Ovary (tissue), 9 donors: ENCODE measurements around the gene TRAF3IP1. TPM values are rescaled to one million over a fixed set of nuclear protein-coding genes. Genes with fewer than 3 reads are reported as not detected.

ENCODE experiments used
- DNase-seq, 5 donors: peaks; one replicate each; pipeline ENCODE4 v3.0.0-alpha.2; 2019 to 2020
- H3K27ac ChIP-seq, 2 donors: fragments of 200-600 bp; one replicate each; pipeline versions ENCODE4 v1.5.1 to v1.8.0; 2019 to 2022
- H3K27me3 ChIP-seq: fragments of 200-600 bp; one replicate; pipeline ENCODE4 v1.8.0; 2022
- H3K36me3 ChIP-seq: fragments of 200-600 bp; sonication (generic); one replicate; pipeline ENCODE4 v1.5.1; 2019
- H3K4me1 ChIP-seq: one replicate; pipeline ENCODE4 v1.8.1; 2013; ENCODE audit warnings: mild to moderate bottlenecking, moderate library complexity; ENCODE audit not compliant: insufficient read depth
- H3K4me3 ChIP-seq: fragments of 200-600 bp; sonication (generic); one replicate; pipeline ENCODE4 v1.5.1; 2017
- H3K9me3 ChIP-seq, 2 donors: fragments of 200-600 bp in 1 of 2; sonication (generic) in 1 of 2; one replicate each; pipeline versions ENCODE4 v1.5.1 to v1.8.1; 2013 to 2019; ENCODE audit warnings: mild to moderate bottlenecking in 1 of 2, moderate library complexity in 1 of 2
- EP300 ChIP-seq: sonication (generic); formaldehyde crosslinking; IDR thresholded peaks from one replicate; pipeline ENCODE4 v1.6.1; 2017; ENCODE audit warnings: antibody characterized with exemption
- POLR2A ChIP-seq: fragments of 450-650 bp; IDR thresholded peaks from one replicate; pipeline ENCODE4 v1.6.1; 2017; ENCODE audit warnings: antibody characterized with exemption, mild to moderate bottlenecking, moderate library complexity
- WGBS, 3 donors: extraction: QIAGEN DNeasy Blood & Tissue Kit in 1 of 3; methylation state at CpG; one replicate each; pipeline versions ENCODE4 v1.1.5 to v1.1.7; 2013 to 2017; 5-methylcytosine and 5-hydroxymethylcytosine counted together
- intact Hi-C, 4 donors: fragments of 100-400 bp; cut with DNase I; formaldehyde crosslinking; loops; one replicate each; pipeline versions ENCODE4 v1.11.0 to v1.15.1; 2022 to 2023
- polyA plus RNA-seq, 2 donors: library from polyadenylated mRNA; stranded (reverse); fragments of 200-250 nt in 1 of 2; fragments of 350-450 nt in 1 of 2; fragmentation: Illumina TruSeq in 1 of 2; extraction: RNeasy Lipid Tissue Mini Kit (QIAGEN cat#74804) in 1 of 2; gene quantifications; one replicate each; pipeline ENCODE4 v1.2.3, GENCODE V29; 2013 to 2014
- total RNA-seq, 7 donors: library from RNA; depleted of rRNA in 2 of 7; stranded (reverse); fragments of >200 nt in 2 of 7; fragmentation: NEBNext Ultra II Directional in 3 of 7; extraction: Animal tissue kit (Norgen Biotek cat#: 25700) in 3 of 7; gene quantifications; one replicate each; pipeline versions ENCODE4 v1.1.0 to v1.2.4, GENCODE V29; 2016 to 2023
- TF ChIP-seq, protein P1 (sequence below), 3 donors: fragments of 450-650 bp in 2 of 3; fragments of 200-600 bp in 1 of 3; IDR thresholded peaks; one replicate each; pipeline versions ENCODE4 v1.5.1 to v1.8.0; 2016 to 2022; ENCODE audit warnings: antibody characterized with exemption in 3 of 3, mild to moderate bottlenecking in 1 of 3
- donor health status: DM: no; HTN: no; CAD: no; lungs with moderate emphysema.
- donor health status: DM: no; HTN: no; CAD: no.
- donor health status: Bipolar disorder and iron deficiency.
- donor health status: DM: yes; HTN: yes; CAD: no.
- donor health status: DM: no; HTN: no; CAD: no.
- donor health status: DM: yes; HTN: yes; CAD: no.

TRAF3IP1 gene
- total and polyA plus RNA-seq, 9 donors: 7.0 to 29.2 (median 19.1) TPM

- intact Hi-C loops: no loop called here
- WGBS, 3 donors: 92 to 93% (median 93%) methylated on average over 16 of the region's 16 CpGs
- H3K4me3 ChIP-seq: no peak overlapping the region
- TF ChIP-seq POLR2A: no peak
- no peak for TF ChIP-seq EP300
- TF ChIP-seq, protein P1, sequence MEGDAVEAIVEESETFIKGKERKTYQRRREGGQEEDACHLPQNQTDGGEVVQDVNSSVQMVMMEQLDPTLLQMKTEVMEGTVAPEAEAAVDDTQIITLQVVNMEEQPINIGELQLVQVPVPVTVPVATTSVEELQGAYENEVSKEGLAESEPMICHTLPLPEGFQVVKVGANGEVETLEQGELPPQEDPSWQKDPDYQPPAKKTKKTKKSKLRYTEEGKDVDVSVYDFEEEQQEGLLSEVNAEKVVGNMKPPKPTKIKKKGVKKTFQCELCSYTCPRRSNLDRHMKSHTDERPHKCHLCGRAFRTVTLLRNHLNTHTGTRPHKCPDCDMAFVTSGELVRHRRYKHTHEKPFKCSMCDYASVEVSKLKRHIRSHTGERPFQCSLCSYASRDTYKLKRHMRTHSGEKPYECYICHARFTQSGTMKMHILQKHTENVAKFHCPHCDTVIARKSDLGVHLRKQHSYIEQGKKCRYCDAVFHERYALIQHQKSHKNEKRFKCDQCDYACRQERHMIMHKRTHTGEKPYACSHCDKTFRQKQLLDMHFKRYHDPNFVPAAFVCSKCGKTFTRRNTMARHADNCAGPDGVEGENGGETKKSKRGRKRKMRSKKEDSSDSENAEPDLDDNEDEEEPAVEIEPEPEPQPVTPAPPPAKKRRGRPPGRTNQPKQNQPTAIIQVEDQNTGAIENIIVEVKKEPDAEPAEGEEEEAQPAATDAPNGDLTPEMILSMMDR (IDR thresholded peaks at IDR 0.05): no peak
- H3K36me3 ChIP-seq: no peaks in the 10 kb centered on the region
- no peaks in the 10 kb centered on the region for H3K9me3 ChIP-seq
- H3K27me3 ChIP-seq: no peaks in the 10 kb centered on the region
- H3K4me1 ChIP-seq: no peaks in the 10 kb centered on the region
- no peak overlapping the region for H3K27ac ChIP-seq
- DNase-seq: no peak
Measured at GRCh38 chr2:238345297-238345968, 25.1 kb downstream of the TRAF3IP1 start.

GRCh38 chr2:238346544-238346943 lies 26.2 kb downstream of the TRAF3IP1 start:
- H3K36me3 ChIP-seq: no peaks in the 10 kb centered on the region
- no peak overlapping the region for H3K4me3 ChIP-seq
- no peak overlapping the region for H3K27ac ChIP-seq
- TF ChIP-seq, protein P1 (IDR thresholded peaks at IDR 0.05): no peak
- TF ChIP-seq POLR2A: no peak
- TF ChIP-seq EP300: no peak
- no peaks in the 10 kb centered on the region for H3K4me1 ChIP-seq
- H3K9me3 ChIP-seq: no peaks in the 10 kb centered on the region
- H3K27me3 ChIP-seq: no peaks in the 10 kb centered on the region
- intact Hi-C loops: no loop called here
- no peak for DNase-seq
- WGBS, 3 donors: 84 to 88% (median 88%) methylated on average over 12 of the region's 12 CpGs

DNA sequence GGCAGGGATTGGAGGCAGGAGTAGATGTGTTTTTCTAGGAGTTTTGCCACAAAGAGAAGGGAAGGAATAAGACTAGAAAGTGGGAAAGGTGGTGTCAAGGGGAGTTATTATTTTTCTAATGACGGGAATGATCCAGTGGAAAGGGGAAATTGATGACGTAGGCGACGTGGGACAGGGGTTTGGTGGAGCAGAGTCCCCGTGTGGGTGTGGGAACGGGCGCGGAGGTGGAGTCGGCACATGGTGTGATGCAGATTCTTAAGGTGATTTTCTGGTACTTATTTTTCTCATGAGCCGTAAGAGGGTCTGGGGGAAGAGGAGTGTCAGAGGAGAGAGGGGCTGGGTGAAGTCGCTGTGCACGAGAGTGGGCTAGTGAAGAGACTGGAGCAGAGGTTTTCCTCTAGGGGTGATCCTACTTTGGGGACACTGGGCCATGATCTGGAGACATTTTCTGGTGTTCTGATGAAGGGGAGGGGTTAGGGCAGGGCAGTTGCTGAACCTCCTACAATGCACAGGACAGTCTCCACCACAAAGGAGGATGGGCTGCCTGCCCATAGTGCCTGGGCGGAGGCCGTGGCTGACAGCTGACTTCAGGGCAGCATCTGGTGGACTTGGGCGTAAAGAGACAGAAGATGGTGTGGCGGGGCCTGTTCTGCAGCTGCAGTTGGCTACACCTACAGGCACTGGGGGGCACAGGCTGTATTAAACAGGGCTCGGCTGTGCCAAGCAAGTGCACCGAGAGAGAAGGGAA lies 30.0 kb downstream of the TRAF3IP1 start:
- TF ChIP-seq POLR2A (no peak), EP300 (no peak)
- TF ChIP-seq, protein P1 (IDR thresholded peaks at IDR 0.05): no peak
- Histone ChIP-seq H3K4me3 (no peak overlapping the region), H3K36me3 (no peaks in the 10 kb centered on the region), H3K27me3 (no peaks in the 10 kb centered on the region), H3K4me1 (no peaks in the 10 kb centered on the region), H3K9me3 (no peaks in the 10 kb centered on the region), H3K27ac (no peak overlapping the region)
- 91 to 93% (median 91%) methylated on average over 18 of the region's 18 CpGs for WGBS, 3 donors
- DNase-seq: no peak
- intact Hi-C loops: loop anchor here in 2 of 4 donors (10.0 kb wide), 1 partner anchor 434 kb away; no protein-coding TSS in a partner anchor

- Histone ChIP-seq H3K4me3 (no peak overlapping the region), H3K4me1 (no peaks in the 10 kb centered on the region), H3K9me3 (no peaks in the 10 kb centered on the region), H3K27ac (no peak overlapping the region), H3K27me3 (no peaks in the 10 kb centered on the region), H3K36me3 (no peaks in the 10 kb centered on the region)
- DNase-seq: no peak
- intact Hi-C loops: loop anchor here in 2 of 4 donors (10.0 kb wide), 1 partner anchor 433 kb away; no protein-coding TSS in a partner anchor
- 81 to 84% (median 81%) methylated on average over 15 of the region's 15 CpGs for WGBS, 3 donors
- TF ChIP-seq, protein P1 (IDR thresholded peaks at IDR 0.05): no peak
- no peak for TF ChIP-seq POLR2A
- no peak for TF ChIP-seq EP300
Measured at GRCh38 chr2:238351315-238351714, 31.0 kb downstream of the TRAF3IP1 start.
